Measurements from ENCODE around the gene AKT1S1. TPM values are rescaled to one million over a fixed set of nuclear protein-coding genes. Genes with fewer than 3 reads are reported as not detected.

Gene AKT1S1
- total RNA-seq, 1 donor from 2014 or later, result 48.2 TPM

GRCh38 chr19:49843265-49843664, 33.9 kb downstream of the AKT1S1 start:
- Mint-ChIP-seq H3K27me3 (ENCODE audit: unreplicated experiment) (peaks cover 6% of the 10 kb centered on the region), H3K27ac (ENCODE audit: unreplicated experiment) (no peak overlapping the region), H3K36me3 (ENCODE audit: low read depth, unreplicated experiment) (peaks cover 22% of the 10 kb centered on the region), H3K4me1 (ENCODE audit: unreplicated experiment) (no peaks in the 10 kb centered on the region), H3K9me3 (ENCODE audit: unreplicated experiment) (no peaks in the 10 kb centered on the region), H3K4me3 (ENCODE audit: unreplicated experiment) (no peak overlapping the region)
- DNase-seq (ENCODE audit: low spot score), result no peak
- TF ChIP-seq CTCF (IDR thresholded peaks at IDR 0.05; ENCODE audit: unreplicated experiment), result no peak

- DNase-seq (ENCODE audit: low spot score), result no peak
- H3K27ac Mint-ChIP-seq (ENCODE audit: unreplicated experiment), result peak overlapping the region; percentile 64
- H3K4me1 Mint-ChIP-seq (ENCODE audit: unreplicated experiment), result no peaks in the 10 kb centered on the region
- TF ChIP-seq CTCF (IDR thresholded peaks at IDR 0.05; ENCODE audit: unreplicated experiment), result no peak
- no peaks in the 10 kb centered on the region for H3K9me3 Mint-ChIP-seq (ENCODE audit: unreplicated experiment)
- peaks cover 12% of the 10 kb centered on the region for H3K27me3 Mint-ChIP-seq (ENCODE audit: unreplicated experiment)
- H3K36me3 Mint-ChIP-seq (ENCODE audit: low read depth, unreplicated experiment), result peaks cover 36% of the 10 kb centered on the region
- peak overlapping the region; percentile 26 for H3K4me3 Mint-ChIP-seq (ENCODE audit: unreplicated experiment)
Measured at GRCh38 chr19:49840736-49841249, 36.4 kb downstream of the AKT1S1 start.

GRCh38 chr19:49840321-49840720, 36.8 kb downstream of the AKT1S1 start:
- no peak for DNase-seq (ENCODE audit: low spot score)
- no peak for TF ChIP-seq CTCF (IDR thresholded peaks at IDR 0.05; ENCODE audit: unreplicated experiment)
- Mint-ChIP-seq H3K27ac (ENCODE audit: unreplicated experiment) (peak overlapping the region; percentile 64), H3K4me3 (ENCODE audit: unreplicated experiment) (peak overlapping the region; percentile 26), H3K4me1 (ENCODE audit: unreplicated experiment) (no peaks in the 10 kb centered on the region), H3K27me3 (ENCODE audit: unreplicated experiment) (peaks cover 12% of the 10 kb centered on the region), H3K9me3 (ENCODE audit: unreplicated experiment) (no peaks in the 10 kb centered on the region), H3K36me3 (ENCODE audit: low read depth, unreplicated experiment) (peaks cover 36% of the 10 kb centered on the region)

- peaks cover 42% of the 10 kb centered on the region for H3K36me3 Mint-ChIP-seq (ENCODE audit: low read depth, unreplicated experiment)
- no peak overlapping the region for H3K27ac Mint-ChIP-seq (ENCODE audit: unreplicated experiment)
- no peaks in the 10 kb centered on the region for H3K9me3 Mint-ChIP-seq (ENCODE audit: unreplicated experiment)
- no peak for TF ChIP-seq CTCF (IDR thresholded peaks at IDR 0.05; ENCODE audit: unreplicated experiment)
- peaks cover 13% of the 10 kb centered on the region for H3K27me3 Mint-ChIP-seq (ENCODE audit: unreplicated experiment)
- H3K4me1 Mint-ChIP-seq (ENCODE audit: unreplicated experiment), result no peaks in the 10 kb centered on the region
- no peak overlapping the region for H3K4me3 Mint-ChIP-seq (ENCODE audit: unreplicated experiment)
- no peak for DNase-seq (ENCODE audit: low spot score)
Measured at GRCh38 chr19:49839713-49840112, 37.4 kb downstream of the AKT1S1 start.

- Mint-ChIP-seq H3K4me3 (ENCODE audit: unreplicated experiment) (peak overlapping the region; percentile 33), H3K36me3 (ENCODE audit: low read depth, unreplicated experiment) (peaks cover 45% of the 10 kb centered on the region), H3K27ac (ENCODE audit: unreplicated experiment) (no peak overlapping the region), H3K9me3 (ENCODE audit: unreplicated experiment) (no peaks in the 10 kb centered on the region), H3K27me3 (ENCODE audit: unreplicated experiment) (peaks cover 13% of the 10 kb centered on the region), H3K4me1 (ENCODE audit: unreplicated experiment) (no peaks in the 10 kb centered on the region)
- DNase-seq (ENCODE audit: low spot score), result no peak
- TF ChIP-seq CTCF (IDR thresholded peaks at IDR 0.05; ENCODE audit: unreplicated experiment), result no peak
Measured at GRCh38 chr19:49838885-49839588, 38.1 kb downstream of the AKT1S1 start.
